ENCODE data around the gene GCH1.

GCH1 gene

DNA sequence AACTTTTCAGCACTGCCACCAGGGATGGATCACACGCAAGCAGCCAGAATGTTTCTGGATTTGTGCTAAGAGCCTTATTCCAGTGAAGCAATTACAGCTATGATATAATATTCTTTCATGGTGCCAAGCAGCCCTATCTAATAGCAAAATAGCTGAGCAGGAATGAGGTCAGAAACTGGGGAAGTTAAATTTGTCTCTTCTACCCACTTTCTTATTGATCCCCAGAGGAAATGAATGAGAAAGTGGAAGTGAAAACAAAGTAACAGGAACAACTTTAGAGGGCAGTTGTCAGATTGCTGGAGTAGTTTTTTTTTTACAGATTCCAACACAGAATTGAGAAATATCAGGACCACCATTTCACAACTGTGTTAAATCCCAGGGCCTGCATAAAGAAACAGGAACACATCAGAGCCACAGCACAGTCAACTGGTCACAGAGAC, 44.8 kb downstream of the GCH1 start:
- no peak for DNase-seq

DNA sequence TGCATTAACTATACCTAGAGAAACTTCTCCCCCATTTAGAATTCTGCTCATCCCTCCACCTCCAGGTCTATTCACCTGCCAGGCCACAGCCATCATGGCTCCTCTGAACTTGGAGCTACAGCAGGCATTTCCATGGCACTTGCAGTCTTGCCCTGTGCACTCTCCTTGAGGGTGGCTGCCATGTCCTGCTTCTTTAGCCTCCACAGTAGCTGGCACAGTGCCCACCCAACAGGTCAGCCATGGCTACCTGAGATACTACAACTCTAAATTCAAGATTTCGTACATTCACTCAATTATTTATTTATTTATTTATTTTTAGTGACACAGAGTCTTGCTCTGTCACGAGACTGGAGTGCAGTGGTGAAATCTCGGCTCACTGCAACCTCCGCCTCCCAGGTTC, 46.5 kb downstream of the GCH1 start:
- no peak for DNase-seq

DNA sequence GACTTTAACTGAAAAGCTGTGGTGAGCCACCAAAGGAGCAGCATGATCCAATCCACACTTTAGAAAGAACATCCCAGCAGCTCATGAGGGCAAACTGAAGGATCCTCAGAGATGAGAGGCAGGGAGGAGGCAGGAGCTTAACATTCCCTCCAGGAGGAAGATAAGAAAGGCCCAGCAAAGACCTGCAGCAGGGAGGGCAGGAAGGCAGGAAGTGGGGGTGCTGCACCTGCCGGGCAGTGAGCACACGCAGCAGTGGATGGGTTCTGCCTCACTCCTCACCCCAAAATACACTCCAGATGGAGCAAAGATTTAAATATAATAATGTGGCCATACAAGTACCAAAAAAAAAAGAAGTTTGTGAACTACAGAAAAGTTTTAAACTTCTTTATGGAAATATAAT, 48.4 kb downstream of the GCH1 start:
- no peak for DNase-seq

DNA sequence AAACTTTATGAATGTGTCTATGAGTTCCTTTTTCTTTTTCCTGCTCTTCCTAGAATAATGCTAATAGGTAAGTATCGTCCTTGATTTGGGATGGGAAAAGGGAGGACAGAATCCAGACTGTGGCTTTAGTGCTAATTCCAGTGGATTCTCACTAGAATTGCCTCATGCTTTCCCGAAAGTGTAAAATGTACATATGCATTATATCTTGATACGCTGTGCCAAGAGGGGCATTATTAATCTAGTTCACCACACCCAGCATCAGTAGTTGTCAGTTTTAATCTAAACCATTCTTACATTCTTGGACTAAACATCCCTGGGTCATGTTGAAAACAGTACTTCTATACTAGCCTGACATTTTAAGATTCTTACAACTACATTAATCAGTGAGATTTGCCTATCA, 49.3 kb downstream of the GCH1 start:
- DNase-seq: no peak

DNA sequence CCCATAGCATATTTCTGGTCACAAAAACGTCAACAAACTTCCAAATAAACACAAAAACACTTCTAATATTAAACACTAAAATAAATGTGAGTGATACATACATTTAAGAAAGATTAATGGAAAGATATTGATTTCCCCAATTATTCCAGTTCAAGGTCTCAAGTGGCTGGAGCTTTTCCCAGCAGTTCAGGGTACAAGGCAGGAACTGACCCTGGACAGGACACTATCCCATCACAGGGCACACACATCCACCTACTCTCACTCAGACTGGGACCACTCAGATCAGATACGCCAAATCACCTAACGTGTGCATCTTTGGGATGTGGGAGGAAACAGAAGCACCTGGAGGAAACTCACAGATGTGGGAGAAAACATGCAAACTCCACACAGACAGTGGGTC, 50.4 kb downstream of the GCH1 start:
- no peak for DNase-seq

DNA sequence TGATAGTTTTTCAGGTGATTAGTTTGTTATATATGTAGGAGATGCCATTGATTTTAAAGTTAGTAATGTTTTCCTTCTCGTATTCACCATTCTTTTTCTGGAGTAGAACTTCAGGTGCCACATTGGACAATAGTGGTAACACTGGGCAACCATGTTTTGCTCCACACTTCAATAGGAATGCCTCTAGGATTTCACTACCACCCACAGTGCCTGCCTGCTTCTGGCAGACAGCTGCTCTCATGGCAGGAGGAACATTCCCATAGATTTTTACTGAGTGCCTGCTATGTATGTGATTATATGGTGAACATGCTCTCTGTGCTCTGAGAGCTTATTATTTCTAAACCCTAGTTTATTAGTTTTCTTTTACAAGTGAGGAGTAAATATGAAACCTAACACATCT, 53.7 kb downstream of the GCH1 start:
- DNase-seq: no peak

DNA sequence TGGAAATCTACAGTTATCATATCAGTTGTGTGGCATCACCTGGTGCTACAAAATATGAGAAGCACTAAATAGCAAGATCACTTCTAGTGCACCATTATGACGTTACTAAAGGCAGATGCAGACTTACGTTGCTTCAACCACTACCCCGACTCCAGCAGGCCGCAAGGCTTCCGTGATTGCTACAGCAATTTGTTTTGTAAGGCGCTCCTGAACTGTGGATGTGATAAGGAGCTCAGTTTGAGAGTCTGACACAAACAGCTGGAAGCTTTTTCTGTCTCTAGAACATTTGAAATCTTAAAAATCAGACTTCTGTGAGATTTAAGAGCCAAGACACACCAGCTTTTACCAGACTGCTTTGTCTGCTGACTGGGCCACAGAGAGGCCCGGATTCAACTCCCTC, 57.0 kb downstream of the GCH1 start:
- no peak for DNase-seq

DNA sequence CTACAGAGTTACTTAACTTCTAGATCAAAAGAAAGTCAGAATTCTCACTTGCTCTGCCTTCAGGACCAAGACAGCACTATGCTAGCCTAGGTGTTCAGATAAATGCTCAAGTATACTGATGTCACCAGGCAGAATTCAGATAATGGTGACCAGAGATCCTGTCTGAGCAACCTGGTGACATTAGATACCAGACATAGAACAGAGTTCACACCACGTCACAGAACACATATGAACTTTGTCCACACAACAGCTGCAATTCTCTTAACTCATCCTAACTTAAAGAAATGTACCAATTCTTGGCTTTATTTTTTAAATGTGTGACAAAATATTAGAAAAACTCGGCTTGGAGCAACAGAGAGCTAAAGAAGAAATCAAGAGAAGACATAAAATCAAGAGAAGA, 58.1 kb downstream of the GCH1 start:
- DNase-seq: no peak

DNA sequence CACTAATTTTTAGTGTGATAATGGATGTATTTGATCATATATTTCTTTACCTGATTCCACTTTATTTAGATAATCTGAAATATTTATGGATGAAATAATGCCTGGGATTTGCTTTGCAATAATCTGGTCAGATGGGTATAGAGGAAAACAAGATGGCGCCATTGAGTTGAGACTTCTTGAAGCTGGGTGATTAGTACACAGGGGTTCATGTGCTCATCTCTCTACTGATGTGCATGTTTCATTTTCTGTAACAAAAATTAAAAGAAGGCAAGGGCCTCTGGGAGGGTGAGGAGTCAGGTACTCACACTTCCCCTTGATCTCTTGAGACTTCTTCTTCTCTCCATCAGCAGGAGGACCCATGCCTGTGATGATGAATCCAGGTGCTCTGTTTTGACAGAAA, 61.8 kb downstream of the GCH1 start:
- no peak for DNase-seq

DNA sequence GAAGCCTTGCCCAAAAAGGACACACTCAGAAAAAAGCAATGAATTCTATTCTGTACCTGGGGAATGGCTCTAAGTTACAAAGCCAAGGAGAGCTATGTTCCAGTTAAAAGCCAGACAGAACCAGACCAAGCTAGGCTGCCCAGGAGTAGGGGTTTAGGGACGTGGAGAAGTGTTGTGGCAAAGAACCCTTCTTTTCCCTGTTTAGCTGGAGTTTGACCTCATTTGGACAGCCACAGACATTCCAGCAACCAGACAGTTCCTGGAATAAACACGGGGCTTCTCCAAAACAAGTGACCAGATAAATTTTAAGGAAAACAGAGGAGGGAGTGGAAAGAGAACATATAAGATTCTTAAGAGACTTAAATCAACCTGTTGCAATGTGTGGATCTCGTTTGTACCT, 62.3 kb downstream of the GCH1 start:
- DNase-seq: no peak

DNA sequence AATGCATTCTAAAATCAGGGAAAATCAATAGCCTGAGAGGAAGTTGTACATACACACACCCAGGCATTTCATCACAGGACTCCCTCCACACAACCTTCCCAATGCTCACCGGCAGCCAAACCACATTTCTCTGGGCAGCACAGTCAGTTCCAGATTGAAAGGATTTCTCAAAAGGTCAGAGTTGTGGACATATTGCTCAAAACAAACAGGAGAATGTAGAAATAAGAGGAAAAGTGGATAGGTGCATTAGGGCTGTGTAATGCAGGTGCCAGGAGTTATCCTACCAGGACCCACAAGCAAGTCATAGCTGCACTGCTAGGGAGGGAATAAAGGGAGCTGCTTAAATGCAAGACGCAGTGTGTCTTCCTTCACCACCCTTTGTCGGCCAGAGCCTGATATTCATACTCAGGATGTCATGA, 62.9 kb downstream of the GCH1 start:
- DNase-seq: no peak

DNA sequence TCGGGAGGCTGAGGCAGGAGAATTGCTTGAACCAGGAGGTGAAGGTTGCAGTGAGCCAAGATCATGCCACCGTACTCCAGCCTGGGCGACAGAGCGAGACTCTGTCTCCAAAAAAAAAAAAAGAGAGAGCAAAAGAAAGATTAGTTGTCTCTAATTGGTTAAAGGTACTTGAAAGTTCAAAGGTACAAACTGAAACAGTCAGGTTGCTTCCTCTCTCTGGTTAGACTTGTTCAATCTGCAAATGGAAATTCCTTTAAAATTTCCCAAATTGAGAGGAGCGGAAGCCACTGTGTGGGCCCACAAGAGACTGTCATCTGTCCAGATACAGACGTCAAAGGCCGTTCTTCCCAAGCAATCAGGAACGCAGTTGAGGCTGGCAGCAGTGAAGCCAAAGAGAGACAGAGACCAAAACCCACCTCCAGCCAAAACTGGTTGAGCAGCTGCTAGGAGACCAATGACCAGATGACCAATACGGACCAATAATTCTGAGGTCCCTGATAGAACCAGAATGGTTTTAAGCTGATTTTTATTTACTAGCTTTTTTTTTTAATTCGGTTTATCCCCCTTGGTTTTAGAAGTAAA, 63.6 kb downstream of the GCH1 start:
- DNase-seq: no peak

DNA sequence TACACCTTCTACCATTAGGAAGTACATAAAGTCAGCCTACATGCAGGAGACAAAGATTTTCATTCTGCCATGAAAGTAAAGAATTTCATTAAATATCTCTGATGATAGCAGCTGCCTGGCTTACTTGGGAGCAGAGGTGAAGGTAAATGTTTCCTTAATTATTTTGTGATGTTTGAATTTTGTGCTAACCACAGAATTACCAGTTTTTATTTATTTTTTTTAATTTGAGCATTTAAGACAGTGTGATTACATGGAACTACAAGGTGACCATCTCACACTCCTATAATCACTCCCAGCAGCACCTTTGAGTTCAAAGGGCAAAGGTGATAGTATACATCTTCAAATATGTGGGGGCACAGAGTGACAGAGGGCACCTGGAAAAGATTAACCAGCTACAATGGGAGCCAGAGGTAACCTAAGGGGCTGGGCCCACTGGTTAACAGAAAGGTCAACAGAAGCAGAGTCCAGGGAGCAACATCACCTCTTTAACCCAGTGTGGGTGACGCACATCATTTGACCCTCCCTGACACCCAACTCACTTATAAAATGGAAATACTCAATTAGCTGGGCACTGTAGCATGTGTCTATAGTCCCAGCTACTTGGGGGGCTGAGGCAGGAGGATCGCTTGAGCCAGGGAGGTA, 65.0 kb downstream of the GCH1 start:
- DNase-seq: no peak

DNA sequence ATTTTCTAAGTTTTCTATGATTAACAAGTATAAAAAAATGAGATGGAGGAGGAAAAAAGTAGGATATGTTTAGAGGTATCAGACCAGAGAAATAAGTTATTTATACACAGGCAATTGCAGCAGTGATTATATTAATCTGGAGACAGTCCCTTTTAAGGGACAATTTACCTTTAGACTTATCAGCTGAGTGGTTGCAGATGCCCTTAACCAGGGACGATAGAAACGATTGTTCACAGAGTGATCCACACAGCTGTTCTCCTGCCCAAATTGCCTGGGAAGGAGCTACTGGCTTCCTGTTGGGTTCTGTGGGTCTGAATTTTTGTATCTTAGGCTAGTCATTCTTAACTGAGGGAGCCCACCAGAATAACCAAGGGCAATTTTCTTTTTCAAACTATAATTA, 66.4 kb downstream of the GCH1 start:
- no peak for DNase-seq

DNA sequence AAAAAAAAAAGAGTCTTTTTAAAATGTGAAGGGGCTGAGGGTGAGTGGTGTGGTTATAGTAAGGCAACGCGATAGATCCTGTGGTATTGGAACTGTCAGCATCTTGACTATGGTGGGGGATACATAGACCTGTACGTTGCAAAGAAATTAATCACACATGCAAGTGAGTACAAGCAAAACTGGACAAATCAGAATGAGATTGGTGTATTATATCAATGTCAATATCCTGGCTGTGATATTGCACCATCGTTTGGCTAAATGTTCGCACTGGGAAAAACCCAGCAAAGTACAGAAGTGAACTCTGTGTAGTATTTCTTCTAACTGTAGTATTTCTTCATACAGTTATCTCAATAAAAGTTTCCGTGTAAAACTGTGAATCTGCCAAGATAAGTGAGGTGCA, 67.9 kb downstream of the GCH1 start:
- no peak for DNase-seq

DNA sequence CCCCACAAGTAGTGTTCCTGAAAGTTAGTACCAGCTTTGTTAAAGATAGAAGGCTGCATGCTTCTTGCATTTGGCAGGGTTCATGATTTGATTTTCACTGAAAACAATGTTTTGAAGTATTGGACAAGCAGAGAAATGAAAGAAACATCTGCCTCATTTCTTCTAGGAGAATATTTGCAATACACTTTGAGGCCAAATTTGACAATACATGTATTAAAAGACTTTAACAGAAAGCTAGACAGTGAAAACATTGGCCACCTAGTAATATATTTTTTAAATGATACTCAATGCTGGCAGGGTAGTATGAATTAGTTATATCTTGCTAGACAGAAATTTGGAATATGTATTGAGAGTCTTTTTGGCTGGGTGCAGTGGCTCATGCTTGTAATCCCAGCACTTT, 68.5 kb downstream of the GCH1 start:
- DNase-seq: no peak

DNA sequence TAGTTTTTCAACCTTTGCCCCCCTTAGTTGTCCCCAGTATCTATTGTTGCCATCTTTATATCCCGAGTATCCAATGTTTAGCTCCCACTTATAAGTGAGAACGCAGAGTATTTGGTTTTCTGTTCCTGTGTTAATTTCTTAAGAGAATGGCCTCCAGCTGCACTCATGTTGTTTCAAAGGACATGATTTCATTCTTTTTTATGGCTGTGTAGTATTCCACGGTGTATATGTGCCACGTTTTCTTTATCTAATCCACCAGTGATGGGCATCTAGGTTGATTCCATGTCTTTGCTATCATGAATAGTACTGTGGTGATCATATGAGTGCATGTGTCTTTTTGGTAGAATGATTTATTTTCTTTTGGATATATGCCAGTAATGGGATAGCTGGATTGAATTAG, 72.0 kb downstream of the GCH1 start:
- no peak for DNase-seq

DNA sequence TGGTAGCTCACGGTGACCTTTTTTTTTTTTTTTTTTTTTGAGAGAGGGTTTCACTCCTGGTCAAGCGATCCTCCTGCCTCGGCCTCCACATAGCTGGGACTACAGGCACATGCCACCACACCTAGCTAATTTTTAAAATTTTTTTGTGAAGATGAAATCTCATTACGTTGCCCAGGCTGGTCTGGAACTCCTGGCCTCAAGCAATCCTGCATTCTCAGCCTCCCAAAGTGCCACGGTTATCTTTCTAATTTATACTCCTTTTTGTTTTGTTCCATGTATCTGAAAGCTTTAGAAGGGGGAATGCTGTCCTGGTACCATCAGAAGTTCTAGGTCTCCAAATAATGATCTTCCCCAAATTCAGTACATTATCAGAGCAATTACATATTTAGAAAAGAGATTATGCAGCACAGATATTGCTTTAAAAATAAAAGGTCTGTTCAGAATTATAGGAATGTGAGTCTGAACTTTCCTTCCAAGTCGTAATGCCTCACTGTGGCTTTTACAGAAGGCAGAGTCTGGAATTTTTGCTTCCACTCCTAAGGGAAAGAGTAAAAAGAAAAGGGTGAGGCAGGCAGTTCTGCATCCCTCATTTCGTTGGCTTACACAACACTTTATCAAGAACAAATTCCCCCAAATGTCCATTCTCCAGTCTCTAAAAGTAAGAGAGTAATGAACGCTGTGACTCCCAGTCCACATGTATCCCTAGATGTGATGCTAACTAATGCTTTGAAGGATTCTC, 73.0 kb downstream of the GCH1 start:
- DNase-seq: no peak

DNA sequence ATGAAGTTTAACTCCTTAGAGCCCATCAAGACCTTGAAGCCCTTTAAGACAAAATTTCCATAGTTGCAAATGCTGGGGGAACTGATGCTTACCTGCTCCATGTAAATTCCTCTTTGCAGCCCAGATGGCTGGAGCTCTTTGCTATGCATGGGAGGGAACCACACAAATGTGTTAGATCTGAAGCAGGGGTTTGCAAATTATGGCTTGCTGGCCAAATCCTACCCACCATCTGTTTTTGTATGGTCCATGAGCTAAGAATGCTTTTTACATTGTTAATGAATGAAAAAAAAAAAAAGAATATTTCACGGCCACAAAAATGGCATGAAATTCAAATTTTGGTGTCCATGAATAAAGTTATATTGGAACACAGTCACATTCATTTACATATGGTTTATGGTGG, 74.6 kb downstream of the GCH1 start:
- DNase-seq: no peak

DNA sequence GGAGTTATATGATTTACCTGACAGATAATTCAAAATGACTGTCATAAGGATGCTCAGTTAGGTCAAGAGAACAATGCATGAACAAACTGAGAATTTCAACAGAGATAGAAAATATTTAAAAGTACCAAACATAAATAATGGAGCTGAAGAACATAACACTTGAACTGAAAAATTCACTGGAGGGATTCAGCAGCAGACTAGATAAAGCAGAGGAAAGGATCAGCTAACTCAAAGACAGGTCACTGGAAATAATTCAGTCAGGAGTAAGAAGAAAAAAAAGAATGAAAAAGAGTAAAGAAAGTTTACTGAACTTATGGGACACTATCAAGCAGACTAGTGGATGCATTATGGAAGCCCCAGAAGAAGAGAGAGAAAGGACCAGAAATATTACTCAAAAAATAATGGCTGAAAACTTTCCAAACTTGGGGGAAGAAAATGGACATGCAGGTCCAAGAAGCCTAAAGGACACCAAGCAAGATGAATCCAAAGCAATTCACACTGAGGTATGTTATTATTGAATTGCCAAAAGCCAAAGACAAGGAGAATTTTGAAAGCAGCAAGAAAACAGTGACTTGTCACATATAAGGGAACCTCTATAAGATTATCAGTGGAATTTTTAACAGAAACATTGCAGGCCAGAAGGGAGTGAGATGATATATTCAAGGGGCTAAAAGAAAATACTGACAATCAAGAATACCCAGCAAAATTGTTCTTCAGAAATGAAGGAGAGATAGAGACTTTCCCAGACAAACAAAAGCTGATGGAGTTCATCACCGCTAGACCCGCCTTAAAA, 78.7 kb downstream of the GCH1 start:
- no peak for DNase-seq

DNA sequence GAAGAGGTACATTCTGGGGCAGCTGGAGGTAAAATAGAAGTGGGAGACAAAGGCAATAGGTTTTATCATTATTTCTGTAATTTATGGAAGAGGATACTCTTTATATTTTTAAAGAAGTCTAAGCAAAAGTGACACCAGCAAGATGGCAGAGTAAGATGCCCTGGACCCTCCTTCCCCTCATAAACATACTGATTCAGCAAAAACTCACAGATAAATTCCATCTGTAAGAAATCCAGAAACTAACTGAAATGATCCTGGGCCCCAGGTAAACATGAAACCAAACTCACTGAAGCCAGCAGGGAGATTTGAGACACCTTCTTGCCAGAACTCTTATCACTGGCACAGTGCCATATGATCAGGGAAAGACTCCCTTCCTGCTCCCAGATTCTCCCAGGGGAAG, 79.9 kb downstream of the GCH1 start:
- no peak for DNase-seq

DNA sequence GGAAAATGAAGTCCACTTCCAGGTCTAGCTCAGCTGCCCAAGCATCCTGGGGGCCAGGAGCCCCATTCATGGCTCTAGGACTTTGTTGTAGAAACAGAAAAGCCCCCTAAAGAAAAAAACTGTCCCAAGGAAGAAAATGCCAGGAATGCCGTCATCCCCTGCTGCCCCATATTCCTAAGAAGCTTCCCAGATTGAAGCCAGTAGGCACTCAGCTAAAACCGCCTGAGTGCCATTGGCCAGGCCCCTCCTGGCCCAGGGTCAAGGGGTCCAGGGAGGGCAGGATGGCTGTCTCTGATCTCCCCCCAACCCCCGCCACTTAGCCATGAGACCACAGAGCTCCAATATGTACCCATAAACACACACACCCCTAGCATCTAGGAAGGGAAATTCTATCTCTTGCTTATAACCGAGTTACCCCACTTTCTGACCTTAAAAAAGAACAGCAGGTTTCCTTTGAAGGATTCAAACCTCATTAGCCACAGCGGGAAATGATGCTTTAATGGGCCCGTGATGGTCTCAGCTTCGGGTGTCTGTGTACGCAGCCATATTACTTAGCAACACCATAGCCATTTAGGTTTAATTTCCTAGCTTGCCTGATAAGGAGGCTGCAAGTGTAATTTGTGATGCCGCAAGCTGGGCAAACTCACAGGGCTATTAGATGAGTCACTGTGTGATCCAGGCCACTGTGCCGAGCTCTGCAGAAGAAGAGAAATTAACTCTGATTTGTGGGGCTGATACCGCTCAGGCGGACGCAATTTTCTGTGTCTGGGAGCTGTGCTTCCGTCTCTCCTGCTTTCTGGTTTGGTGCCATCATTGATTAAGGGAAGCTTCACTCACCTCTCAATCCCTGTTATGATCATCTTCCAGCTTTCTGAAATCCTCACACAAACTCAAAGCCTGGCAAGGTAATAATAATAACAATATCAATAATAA, 84.2 kb downstream of the GCH1 start:
- no peak for DNase-seq

DNA sequence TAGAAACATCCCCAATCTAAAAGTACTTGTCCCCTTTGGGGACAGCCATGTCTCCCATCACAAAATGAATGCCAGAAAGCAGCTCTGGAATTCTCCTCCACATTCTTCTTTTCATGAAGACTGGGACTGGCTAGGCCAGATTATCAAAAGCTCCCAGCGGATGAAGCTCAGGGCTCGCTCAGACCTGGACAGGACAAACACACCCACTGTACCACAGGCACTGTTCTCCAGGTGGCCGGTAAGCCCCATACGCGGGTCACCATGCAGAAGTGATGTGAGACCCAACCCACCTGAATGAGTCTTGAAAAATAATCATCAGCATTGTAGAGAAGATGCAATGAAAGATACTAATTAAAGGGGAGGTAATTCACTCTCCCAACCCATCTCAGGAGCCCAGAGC, 85.1 kb downstream of the GCH1 start:
- no peak for DNase-seq
